ENCODE results near the gene NFE2L1. TPM values are rescaled to one million over a fixed set of nuclear protein-coding genes. Genes with fewer than 3 reads are reported as not detected.

The NFE2L1 gene
- polyA plus RNA-seq, 1 of the 3 experiments (the other 2 are of a cell fraction), result 159 TPM

DNA sequence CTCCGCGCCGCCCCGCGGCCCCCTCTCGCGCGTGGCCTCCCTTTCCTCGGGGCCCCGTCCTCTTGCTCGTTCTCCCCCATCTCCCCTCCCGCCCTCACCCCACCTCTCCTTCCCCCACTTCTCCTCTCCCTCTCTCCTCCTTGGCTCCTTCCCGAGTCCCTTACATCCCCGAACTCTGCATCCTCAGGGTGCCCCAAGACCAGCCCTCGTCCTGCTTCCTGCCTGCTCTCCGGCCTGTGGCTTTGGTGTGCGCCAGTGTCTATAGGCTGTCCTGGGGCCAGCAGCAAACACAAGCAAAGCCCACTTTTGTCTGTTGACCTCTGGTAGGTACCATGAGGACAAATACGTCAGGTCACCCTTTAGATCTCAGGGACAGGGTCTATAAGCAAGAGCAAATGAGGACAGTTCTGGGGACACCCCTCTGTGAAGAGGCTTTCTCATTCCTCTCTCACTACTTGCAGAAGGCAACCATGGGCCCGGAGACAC, 10.3 kb upstream of the NFE2L1 start:
- DNase-seq, result no peak
- no peak overlapping the region for H3K27ac ChIP-seq (ENCODE audit: low read depth in 2 of 2, low read length in 1 of 2)

DNA sequence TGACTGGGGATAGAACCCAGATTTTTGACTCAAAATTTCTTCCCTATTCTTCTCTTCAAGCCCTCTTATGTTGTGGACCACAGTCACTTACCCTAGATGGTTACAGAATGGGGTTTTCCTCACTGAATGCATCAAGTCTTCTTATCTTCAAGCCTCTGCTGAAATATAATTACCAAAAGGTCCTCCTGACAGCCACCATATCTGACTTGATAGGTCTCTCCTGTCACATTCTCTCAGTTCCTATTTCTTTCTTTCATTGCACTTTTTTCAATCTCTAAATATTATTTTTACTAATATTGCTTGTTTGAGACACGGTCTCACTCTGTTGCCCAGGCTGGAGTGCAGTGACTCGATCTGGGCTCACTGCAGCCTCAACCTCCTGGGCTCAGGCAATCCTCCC, 9.5 kb upstream of the NFE2L1 start:
- Histone ChIP-seq H3K9me3 (no peaks in the 10 kb centered on the region), H3K4me2 (no peak overlapping the region), H3K4me3 (ENCODE audit: low read depth in 2 of 2, low read length in 1 of 2) (no peak overlapping the region), H3K27ac (ENCODE audit: low read depth in 2 of 2, low read length in 1 of 2) (no peak overlapping the region), H3K27me3 (ENCODE audit: insufficient read depth) (no peaks in the 10 kb centered on the region), H3K79me2 (ENCODE audit: insufficient read depth) (no peaks in the 10 kb centered on the region), H2AFZ (ENCODE audit: low read depth) (no peak overlapping the region; the same call in 1 of the 2 replicates), H3F3A (replicated peaks; ENCODE audit: insufficient read depth) (peaks cover 11% of the 10 kb centered on the region), H3K36me3 (replicated peaks in 1 of 2; ENCODE audit: control insufficient read depth in 1 of 2, insufficient read depth in 2 of 2, low read length in 1 of 2) (no peaks in the 10 kb centered on the region), H3K9me2 (no peaks in the 10 kb centered on the region), H3K9ac (no peak overlapping the region), H4K20me1 (ENCODE audit: insufficient read depth) (no peaks in the 10 kb centered on the region), H3K4me1 (ENCODE audit: control insufficient read depth in 1 of 2, insufficient read depth in 2 of 2, low read depth in 1 of 2, low read length in 1 of 2) (peaks cover 5 to 14% of the 10 kb centered on the region in 2 experiments; a peak in 2 of 4 replicates)
- WGBS (ENCODE audit: low lambda C conversion rate), result 92% methylated on average over 2 of the region's 2 CpGs
- CTCF ChIA-PET, result interaction anchor here (0.7 to 31.3 kb wide), 4 partner anchors 12 to 52 kb away, joined by 3 to 1200 read pairs (median 6); partner anchors contain the start of gene NFE2L1
- no peak for DNase-seq
- POLR2A ChIA-PET, result interaction anchor here (3.1 to 3.8 kb wide), 2 partner anchors 9 to 12 kb away, joined by 8 to 34 read pairs; partner anchors contain the start of gene NFE2L1
- TF ChIP-seq, protein P1, sequence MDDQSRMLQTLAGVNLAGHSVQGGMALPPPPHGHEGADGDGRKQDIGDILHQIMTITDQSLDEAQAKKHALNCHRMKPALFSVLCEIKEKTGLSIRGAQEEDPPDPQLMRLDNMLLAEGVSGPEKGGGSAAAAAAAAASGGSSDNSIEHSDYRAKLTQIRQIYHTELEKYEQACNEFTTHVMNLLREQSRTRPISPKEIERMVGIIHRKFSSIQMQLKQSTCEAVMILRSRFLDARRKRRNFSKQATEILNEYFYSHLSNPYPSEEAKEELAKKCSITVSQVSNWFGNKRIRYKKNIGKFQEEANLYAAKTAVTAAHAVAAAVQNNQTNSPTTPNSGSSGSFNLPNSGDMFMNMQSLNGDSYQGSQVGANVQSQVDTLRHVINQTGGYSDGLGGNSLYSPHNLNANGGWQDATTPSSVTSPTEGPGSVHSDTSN (IDR thresholded peaks at IDR 0.05), result no peak
- TF ChIP-seq ZBTB33 (IDR thresholded peaks at IDR 0.05; ENCODE audit: borderline replicate concordance, low read depth) (no peak), EP300 (IDR thresholded peaks at IDR 0.05; ENCODE audit: borderline replicate concordance in 1 of 2, low read depth in 1 of 2, low read length in 1 of 2) (no peak), JUND (IDR thresholded peaks at IDR 0.05) (no peak), SIN3A (IDR thresholded peaks at IDR 0.05; ENCODE audit: borderline replicate concordance, low read depth, low read length) (no peak), USF1 (IDR thresholded peaks at IDR 0.05; ENCODE audit: borderline replicate concordance, low read depth) (no peak), TEAD4 (IDR thresholded peaks at IDR 0.05; ENCODE audit: borderline replicate concordance, insufficient read depth) (no peak)
- TF ChIP-seq, protein P2, sequence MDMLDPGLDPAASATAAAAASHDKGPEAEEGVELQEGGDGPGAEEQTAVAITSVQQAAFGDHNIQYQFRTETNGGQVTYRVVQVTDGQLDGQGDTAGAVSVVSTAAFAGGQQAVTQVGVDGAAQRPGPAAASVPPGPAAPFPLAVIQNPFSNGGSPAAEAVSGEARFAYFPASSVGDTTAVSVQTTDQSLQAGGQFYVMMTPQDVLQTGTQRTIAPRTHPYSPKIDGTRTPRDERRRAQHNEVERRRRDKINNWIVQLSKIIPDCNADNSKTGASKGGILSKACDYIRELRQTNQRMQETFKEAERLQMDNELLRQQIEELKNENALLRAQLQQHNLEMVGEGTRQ (IDR thresholded peaks at IDR 0.05; ENCODE audit: borderline replicate concordance, low read depth, low read length), result no peak

More for the DNA sequence above, 10.3 kb upstream of the NFE2L1 start:
- no peaks in the 10 kb centered on the region for H3K79me2 ChIP-seq (ENCODE audit: insufficient read depth)
- H3K9ac ChIP-seq, result peak overlapping the region; percentile 47; the same call in 1 of the 2 replicates
- peak overlapping the region; percentile 21 to 56; a peak in 3 of 4 replicates for H3K4me3 ChIP-seq (ENCODE audit: low read depth in 2 of 2, low read length in 1 of 2)
- H4K20me1 ChIP-seq (ENCODE audit: insufficient read depth), result no peaks in the 10 kb centered on the region
- peak overlapping the region; percentile 96 for H2AFZ ChIP-seq (ENCODE audit: low read depth)
- peaks cover 5% of the 10 kb centered on the region for H3F3A ChIP-seq (replicated peaks; ENCODE audit: insufficient read depth)
- POLR2A ChIA-PET, result interaction anchor here (3.1 to 3.8 kb wide), 2 partner anchors 10 to 11 kb away, joined by 8 to 34 read pairs; partner anchors contain the start of gene NFE2L1
- peaks cover 5 to 14% of the 10 kb centered on the region in 2 experiments; a peak in 2 of 4 replicates for H3K4me1 ChIP-seq (ENCODE audit: control insufficient read depth in 1 of 2, insufficient read depth in 2 of 2, low read depth in 1 of 2, low read length in 1 of 2)
- TF ChIP-seq RAD21 (IDR thresholded peaks at IDR 0.05; ENCODE audit: low read length), result no peak
- no peak for TF ChIP-seq JUND (IDR thresholded peaks at IDR 0.05)
- no peak for TF ChIP-seq ZBTB33 (IDR thresholded peaks at IDR 0.05; ENCODE audit: borderline replicate concordance, low read depth)
- no peak for TF ChIP-seq USF1 (IDR thresholded peaks at IDR 0.05; ENCODE audit: borderline replicate concordance, low read depth)
- TF ChIP-seq, protein P3, sequence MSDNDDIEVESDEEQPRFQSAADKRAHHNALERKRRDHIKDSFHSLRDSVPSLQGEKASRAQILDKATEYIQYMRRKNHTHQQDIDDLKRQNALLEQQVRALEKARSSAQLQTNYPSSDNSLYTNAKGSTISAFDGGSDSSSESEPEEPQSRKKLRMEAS (IDR thresholded peaks at IDR 0.05; ENCODE audit: low read depth), result no peak
- TF ChIP-seq NRF1 (IDR thresholded peaks at IDR 0.05; ENCODE audit: low read depth, low read length), result no peak
- no peak for TF ChIP-seq SMC3 (IDR thresholded peaks at IDR 0.05; ENCODE audit: low read depth, low read length)
- TF ChIP-seq POLR2AphosphoS5 (IDR thresholded peaks at IDR 0.05; ENCODE audit: low read depth, low read length), result no peak
- TF ChIP-seq MEF2A (IDR thresholded peaks at IDR 0.05; ENCODE audit: borderline replicate concordance, low read depth), result no peak
- H3K9me3 ChIP-seq, result no peaks in the 10 kb centered on the region
- no peaks in the 10 kb centered on the region for H3K9me2 ChIP-seq
- CTCF ChIA-PET, result interaction anchor here (0.6 to 31.3 kb wide), 11 partner anchors 9 to 109 kb away, joined by 3 to 1200 read pairs (median 4); partner anchors contain the start of genes NFE2L1 and SNX11
- no peaks in the 10 kb centered on the region for H3K36me3 ChIP-seq (replicated peaks in 1 of 2; ENCODE audit: control insufficient read depth in 1 of 2, insufficient read depth in 2 of 2, low read length in 1 of 2)
- peak overlapping the region; percentile 69; the same call in 1 of the 2 replicates for H3K4me2 ChIP-seq
- H3K27me3 ChIP-seq (ENCODE audit: insufficient read depth), result no peaks in the 10 kb centered on the region
- 27% methylated on average over 16 of the region's 19 CpGs for WGBS (ENCODE audit: low lambda C conversion rate)

Measured in SK-N-SH (cell line).